ENCODE results near the gene GINS2.

DNA sequence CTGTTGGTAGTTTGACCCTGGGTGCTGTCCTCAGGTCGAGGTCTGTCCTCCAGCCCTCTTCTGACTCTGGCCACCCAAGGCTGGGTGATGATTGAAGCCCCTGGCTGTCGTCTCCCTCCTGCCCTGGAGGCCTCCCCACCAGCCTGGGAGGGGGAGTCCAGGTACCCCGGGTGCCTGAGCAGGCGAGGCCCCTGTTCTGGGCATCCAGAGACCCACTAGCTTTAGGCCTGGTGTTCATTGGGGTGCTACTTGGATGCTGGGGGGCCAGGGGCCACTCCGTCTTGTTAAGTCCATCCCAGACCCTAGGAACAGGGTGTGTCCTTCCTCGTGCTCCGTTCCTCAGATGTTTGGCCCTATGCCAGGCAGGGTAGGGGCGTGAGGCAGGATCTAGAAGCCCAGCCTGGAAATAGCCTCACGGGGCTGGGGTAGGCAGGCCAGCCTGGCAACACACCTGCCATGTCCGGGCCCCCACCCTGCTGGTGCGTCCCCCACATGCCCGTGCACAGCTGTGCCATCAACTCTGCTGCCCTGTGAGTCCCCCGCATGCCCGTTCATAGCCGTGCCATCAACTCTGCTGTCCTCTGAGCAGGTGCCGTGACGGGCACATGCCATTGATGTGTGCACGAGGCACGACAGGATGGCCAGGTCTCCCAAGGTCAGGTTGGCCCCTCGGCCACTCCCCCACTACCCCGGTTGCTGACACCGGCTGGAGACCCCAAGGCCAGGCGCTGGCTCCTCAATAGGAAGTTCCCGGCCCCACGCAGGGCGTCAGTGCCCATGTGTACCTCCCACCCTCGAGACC lies 36.9 kb downstream of the GINS2 start:
- TF ChIP-seq, protein P1, sequence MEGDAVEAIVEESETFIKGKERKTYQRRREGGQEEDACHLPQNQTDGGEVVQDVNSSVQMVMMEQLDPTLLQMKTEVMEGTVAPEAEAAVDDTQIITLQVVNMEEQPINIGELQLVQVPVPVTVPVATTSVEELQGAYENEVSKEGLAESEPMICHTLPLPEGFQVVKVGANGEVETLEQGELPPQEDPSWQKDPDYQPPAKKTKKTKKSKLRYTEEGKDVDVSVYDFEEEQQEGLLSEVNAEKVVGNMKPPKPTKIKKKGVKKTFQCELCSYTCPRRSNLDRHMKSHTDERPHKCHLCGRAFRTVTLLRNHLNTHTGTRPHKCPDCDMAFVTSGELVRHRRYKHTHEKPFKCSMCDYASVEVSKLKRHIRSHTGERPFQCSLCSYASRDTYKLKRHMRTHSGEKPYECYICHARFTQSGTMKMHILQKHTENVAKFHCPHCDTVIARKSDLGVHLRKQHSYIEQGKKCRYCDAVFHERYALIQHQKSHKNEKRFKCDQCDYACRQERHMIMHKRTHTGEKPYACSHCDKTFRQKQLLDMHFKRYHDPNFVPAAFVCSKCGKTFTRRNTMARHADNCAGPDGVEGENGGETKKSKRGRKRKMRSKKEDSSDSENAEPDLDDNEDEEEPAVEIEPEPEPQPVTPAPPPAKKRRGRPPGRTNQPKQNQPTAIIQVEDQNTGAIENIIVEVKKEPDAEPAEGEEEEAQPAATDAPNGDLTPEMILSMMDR (IDR thresholded peaks at IDR 0.05) = no peak
- no peak for TF ChIP-seq POLR2A (IDR thresholded peaks at IDR 0.05)
